Right lung (tissue), 10 donors: Measurements from ENCODE around the gene CLDN14. TPM values are rescaled to one million over a fixed set of nuclear protein-coding genes. Genes with fewer than 3 reads are reported as not detected.

ENCODE experiments used
- DNase-seq, 2 donors: peaks; one replicate each; pipeline ENCODE4 v3.0.0-alpha.2; 2013
- long read RNA-seq, 8 donors: transcript quantifications; one replicate each; lab custom pipeline, GENCODE V29; 2026
- polyA plus RNA-seq, 5 donors: library from polyadenylated mRNA; unstranded; fragments of 120-200 nt; gene quantifications; one replicate each; pipeline versions ENCODE4 v1.2.1 to v1.2.3, GENCODE V29; 2013; ENCODE audit warnings: inconsistent platforms in 1 of 5, low replicate concordance in 1 of 5; ENCODE audit not compliant: insufficient read length in 5 of 5, insufficient read depth in 1 of 5

The CLDN14 gene, protein sequence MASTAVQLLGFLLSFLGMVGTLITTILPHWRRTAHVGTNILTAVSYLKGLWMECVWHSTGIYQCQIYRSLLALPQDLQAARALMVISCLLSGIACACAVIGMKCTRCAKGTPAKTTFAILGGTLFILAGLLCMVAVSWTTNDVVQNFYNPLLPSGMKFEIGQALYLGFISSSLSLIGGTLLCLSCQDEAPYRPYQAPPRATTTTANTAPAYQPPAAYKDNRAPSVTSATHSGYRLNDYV
- polyA plus RNA-seq, result under 1 TPM in 1 of 5 donors, not detected in 4; 0.32 TPM
- long read RNA-seq, donor 1, result 0 reads
- long read RNA-seq, donor 2, result 0 reads
- long read RNA-seq, donor 3, result 0 reads
- long read RNA-seq, donor 4, result 0 reads
- long read RNA-seq, donor 5, result 0 reads
- long read RNA-seq, donor 6, result 0 reads
- long read RNA-seq, donor 7, result 0 reads
- long read RNA-seq, donor 8, result 0 reads

DNA sequence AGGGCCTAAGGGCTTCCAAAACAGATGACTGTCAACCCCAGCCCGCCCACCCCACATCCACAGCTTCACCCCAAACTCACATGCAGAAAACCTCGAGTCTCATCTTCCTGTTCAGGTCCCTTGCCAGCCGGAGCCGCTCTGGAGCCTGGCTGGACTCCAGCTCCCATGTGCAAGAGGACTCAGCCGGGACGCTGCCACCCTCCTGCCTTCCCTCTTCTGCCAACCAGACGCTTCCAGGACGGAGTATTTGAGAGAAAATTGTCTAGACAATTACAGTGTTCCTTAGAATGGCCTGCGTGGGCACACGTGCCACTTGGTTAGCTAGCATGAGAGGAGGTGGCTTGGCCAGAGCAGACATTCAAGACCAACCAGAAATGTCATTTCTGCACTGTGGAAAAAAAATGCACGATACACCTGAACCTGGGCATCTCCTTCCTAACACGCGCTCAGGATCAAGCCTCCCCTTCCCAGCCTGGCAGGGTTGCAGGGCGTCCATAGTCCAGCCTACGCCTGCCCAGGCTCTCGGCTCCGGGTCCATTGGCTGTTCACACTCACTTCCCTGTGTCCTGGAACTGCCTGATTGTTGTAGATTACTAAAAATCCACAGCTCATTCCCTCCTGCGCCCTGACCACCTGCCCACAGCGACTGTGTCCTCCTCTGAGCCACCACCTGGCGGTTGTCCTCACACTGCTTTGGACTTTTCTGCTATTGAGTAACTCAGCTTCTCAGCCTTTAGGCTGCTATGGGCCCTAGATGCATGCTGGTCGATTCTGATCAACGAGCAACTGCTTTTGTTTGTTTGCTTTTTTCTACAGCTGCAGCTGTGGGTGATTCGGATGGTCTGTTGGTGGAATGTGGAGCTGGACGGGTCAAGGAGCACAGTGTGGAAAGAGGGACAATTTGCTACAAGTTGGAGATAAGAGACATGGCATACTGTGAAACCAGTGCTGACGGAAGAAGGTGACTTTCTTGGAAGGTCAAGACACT lies at the start of gene CLDN14:
CLDN14 (minus strand) TSS at position 708 of the 988 bp plus-strand sequence. CDS start 18,427 bp downstream, outside the sequence.
- DNase-seq, result peak; percentile 63 to 71

DNA sequence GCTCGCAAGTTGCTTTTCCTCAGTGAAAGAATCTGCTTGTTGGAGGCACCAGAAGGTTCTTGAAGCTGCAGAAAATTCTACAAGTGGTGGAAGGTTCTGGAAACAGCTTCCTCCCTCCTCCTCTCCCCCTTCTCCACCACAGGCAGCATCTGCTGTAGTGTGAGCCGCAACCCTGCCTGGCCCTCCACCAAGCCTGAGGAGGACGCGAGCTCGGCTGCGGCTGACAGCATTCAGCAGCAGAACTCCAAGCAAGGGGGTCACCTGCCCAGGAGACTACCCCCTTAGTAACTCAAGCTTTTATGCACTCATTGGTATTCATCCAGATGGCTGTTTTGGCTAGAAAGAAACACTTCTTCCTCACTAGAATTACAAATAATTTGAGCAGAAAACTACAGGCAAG lies 48.8 kb upstream of the CLDN14 start:
- no peak for DNase-seq

DNA sequence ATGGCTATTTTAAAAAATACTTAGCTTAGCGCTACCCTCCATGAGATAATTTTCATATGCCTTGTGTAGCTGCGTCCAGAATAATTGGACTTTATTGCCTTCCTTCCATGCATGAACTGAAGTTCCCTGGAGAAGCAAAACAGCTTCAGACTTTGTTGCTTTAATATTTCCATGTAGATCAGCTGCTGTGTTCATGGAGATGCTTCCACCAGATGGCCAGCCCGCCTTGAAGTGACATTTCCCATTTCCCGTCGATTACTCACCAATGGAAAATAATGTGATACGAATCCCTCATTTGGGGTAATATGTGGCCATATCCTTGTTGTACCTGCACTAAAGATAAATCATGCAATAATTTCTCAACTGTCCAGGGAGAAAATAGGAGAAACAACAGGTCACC lies 47.4 kb upstream of the CLDN14 start:
- no peak for DNase-seq

DNA sequence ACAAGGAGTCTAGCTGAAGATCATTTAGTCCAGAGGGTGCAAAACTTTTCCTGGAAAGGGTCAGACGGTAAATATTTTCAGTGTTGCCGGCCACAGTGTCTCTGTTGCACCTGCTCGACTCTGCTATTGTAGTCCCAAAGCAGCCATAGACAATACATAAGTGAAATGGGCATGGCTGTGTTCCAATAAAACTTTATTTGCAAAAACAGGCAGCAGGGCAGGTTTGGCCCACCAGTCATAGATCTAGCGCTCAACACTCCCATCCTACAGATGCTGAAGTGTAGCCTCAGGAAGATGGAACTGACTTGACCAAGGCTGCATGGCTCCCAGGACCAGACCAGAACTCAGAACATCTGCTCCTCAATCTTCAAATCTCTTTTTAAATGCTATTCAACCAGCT lies 46.2 kb upstream of the CLDN14 start:
- DNase-seq, result no peak

DNA sequence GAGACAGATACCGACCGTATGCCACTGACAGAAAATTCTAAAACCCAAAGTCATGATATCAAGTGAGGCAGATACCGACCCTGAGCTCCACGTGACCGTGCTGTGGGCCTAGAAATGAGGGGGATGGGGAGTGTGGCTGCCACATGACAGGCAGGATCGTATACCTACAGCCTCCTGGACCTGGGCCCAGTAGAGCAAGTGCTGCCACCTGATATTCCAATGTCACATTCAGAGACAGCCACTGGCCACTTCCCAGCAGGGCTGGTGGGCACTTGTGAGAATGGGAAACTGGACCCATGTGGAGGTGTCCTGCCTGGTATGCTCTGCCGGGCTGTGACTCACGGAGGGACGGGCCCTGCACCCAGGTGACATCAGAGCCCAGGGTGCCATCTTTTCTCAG lies 44.6 kb upstream of the CLDN14 start:
- no peak for DNase-seq

DNA sequence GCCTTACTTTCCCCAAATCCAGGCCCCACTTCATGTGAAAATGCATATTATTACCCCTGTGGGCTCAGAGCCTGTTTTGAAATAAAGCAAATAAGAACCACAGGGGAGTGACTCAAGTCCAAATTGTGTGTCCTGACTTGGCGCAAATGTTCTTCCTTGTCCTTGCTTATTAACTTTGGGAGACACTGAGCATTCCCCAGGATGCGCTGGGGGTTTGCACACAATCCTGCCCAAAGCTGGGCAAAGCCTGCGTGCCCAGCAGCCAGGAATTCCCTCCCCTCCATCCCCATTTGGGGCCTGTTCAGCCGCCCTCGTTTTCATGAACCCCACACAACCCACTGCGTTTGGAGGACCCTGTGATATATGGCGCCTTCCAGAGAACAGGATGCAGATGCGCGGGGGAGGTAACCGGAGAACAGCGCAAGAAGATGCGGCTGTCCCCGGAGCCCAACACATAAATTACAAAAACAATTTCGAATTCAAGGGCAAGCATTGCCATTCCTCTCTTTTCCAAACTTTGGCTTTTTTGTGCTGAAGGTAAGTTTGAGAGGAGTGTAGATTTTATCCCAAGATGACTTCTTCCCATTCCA lies 42.4 kb upstream of the CLDN14 start:
- no peak for DNase-seq

DNA sequence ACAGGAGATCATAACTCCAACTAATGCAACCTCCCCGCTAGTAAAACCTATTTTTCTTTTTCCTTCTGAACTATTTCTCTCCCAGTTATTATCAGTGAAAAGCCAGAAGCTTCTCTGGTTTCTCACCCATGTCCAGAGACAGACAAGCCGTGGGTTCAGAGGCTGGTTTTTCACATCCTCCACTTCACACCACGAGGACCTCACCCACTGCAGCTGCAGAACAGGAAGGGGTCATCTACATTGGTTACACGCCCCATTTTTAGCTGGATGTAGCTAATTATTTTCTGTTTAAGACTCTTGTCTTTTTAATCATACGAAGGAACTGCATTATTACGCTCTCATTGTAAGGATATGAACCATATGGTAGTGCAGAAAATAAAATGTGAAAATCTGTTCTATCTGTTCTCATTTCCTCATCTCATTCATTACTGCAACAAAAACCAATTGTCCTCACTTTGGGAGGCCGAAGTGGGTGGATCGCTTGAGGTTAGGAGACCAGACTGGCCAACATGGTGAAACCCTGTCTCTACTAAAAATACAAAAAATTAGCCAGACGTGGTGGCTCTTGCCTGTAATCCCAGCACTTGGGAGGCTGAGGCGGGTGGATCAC lies 39.1 kb upstream of the CLDN14 start:
- no peak for DNase-seq

DNA sequence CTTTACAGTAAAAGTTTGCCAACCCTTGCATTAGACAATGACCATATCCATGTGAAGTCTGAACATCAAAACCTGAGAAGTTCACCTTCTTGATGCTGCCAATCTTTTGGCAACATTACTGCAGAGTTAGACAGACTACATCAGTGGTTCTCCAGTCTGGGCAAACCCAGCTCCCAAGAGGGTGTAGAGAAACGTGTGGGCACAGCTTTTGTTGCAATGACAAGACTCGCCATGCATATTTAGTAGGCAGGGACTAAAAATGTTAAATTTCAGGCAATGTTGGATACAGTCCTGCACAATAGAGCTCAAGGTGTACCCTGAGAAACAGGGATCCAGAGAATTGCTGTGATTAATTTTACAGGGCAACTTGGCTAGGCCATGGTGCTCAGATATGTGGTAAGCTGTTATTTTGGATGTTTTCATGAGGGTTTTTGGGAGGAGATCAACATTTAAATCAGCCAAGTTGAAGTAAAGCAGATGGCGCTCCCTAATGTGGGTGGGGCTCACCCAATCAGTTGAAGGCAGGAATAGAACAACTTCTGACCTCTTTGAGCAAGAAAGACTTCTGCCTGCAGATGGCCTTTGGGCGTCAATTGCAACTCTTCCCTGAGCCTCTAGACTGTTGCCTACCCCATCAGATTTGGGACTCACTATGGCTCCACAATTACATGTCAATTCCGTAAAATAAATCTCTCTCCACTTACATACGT lies 37.6 kb upstream of the CLDN14 start:
- no peak for DNase-seq

DNA sequence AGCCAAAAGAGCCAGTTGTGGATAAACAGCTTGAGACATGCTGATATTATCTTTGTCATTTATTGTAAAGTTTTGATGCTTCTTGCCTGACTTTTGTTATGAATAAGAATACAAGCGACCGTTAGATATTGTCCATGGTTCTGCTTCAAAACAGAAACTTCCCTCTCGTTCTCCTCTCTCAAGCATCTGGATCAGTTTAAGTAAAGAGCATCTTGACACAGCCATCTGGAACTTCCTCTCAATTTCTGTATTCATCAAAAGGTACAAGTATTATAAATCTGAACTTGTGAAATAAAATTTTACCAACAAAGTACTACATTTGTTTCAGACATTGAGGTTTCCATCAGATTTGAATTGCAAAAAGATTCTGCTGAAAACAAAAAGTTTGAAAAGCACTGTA lies 36.4 kb upstream of the CLDN14 start:
- no peak for DNase-seq

DNA sequence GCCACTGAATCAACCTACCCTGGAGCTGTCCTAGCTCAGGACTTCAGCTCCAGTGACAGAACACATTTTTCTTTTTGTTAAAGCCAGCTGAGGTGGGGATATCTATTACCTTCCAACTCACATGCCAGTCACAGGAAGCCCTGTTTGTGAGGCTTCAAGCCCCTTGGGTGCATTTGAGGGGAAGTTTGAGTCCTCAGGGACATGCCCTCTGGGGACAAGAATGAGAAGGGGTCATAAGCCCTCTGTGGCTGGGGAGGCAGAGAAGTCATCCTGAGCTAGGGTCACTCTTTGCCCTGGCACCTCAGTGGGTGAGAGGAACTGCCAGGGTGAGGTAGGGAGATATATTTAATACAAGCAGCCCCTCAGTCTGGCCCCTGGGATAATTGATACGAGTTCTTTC lies 33.5 kb upstream of the CLDN14 start:
- no peak for DNase-seq

DNA sequence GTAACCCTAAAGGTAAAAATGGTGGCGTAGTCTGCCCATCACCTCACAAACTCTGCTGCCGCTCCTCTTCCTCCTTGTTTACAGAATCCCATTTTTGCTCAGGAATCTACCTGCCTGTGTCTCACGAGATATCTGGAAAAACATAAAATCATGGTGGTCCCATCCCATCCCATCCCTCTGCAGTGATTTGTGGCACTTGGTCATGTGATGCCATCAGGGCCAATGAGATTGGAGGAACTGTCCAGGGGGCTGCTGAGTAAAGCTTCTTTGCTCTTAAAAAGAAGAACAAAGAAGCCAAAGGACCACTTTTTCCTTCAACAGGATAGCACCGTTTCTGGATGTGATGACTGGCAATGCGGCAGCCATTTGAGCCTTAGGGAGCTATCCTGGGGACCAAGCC lies 33.0 kb upstream of the CLDN14 start:
- DNase-seq, result no peak

DNA sequence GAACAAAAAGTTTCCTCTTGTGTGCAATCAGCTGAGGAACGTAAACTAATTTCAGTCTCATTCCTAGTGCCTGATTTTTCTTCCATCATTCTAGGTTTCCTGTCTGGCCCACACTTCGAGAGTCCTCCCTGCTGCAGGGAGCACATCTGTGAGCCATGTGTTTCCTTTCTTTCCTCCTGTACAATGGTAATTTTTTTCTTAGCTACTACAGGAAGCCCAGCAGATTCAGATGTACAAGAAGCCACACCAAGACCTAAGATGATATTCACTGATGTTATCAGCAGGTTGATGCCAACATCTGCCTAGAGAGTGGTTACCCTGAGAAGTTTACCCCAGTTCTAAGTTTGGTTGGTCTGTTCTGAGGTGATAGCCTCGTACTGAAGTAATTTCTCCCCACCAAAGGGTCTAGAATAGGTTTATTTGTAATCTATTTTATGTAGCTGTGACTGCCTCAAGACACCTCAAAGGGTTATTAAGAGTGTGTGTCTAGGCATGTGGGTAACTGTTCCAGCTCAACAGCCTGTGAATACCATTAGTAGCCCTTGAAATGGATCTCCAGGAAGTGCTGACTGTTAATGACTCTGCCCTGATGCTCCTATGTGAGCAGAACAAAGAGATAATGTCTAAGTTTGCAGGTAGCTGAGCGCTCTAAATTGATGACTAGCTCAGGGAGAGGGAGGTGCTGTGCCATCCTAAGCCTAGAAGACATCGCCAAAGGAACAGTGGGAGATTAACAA lies 31.7 kb upstream of the CLDN14 start:
- DNase-seq, result no peak

DNA sequence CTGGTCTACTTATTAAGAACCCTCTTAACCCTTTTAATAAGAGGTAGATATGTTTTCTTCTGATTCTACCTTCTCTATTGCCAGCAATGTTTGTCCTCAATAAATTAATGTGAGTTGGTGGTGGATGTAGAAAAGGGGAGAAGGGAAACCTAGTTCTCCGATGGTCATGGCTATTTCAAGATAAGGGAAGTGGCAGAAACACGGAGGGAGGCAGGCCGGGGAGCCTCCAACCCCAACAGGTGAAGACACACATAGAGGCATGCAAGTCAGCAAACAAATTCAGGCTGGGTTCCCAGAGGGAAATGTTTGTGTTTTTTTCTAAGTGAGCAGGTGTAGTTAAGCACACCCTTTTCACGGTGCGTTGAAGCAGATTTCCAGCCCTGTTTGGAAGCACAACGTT lies 31.0 kb upstream of the CLDN14 start:
- DNase-seq, result no peak

DNA sequence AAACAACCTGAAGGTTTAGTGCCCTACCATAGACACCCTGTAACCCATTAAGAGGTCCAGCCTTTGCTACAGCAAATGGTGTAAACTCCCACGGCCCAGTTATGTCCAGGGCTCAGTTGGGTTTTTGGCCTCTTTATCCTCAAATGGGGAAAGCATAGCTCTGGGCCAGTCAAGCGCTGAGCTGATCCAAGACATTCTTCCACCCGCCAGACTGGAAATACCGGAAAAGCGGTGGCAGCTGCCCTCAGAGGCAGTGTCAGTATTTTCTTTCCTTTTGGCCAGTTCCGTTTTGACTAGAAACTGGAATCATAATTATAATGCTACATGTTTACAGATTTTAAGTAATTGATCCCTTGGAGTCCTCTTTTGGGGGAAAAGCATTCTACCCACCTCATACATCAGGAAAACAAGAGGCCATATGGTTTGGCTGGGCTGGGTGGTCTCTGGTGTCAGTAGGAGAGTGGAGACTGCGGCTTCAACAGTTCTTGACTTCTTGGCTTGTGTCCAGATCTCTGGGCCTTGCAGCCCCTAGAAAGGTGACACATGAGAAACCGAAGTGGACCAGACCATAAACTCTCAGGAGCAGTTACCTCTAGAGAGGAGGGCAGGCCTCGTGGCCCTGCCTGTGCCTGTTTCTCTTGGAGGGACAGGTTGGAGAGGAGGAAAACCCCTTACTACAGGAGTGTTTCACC lies 30.2 kb upstream of the CLDN14 start:
- peak; percentile 66 to 67 for DNase-seq

DNA sequence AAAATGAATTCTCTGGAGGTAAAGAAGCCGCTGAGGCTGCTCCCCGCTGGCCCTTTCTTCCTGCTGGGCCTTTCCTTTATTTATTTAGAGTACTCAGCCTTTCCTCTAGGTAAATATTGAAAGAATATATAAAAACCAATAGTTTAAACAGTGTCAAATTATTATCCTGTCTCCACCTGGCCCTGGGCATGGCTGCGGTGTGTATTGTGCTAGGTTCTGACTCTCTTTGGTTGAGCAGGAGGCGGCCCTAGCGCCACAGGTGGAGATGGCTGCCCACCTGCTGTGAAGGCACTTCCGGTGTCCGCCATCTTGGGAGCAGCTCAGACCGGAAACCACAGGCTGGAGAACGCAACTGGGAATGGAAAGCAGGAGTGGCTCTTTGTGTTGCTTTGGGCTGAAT lies 29.0 kb upstream of the CLDN14 start:
- no peak for DNase-seq

DNA sequence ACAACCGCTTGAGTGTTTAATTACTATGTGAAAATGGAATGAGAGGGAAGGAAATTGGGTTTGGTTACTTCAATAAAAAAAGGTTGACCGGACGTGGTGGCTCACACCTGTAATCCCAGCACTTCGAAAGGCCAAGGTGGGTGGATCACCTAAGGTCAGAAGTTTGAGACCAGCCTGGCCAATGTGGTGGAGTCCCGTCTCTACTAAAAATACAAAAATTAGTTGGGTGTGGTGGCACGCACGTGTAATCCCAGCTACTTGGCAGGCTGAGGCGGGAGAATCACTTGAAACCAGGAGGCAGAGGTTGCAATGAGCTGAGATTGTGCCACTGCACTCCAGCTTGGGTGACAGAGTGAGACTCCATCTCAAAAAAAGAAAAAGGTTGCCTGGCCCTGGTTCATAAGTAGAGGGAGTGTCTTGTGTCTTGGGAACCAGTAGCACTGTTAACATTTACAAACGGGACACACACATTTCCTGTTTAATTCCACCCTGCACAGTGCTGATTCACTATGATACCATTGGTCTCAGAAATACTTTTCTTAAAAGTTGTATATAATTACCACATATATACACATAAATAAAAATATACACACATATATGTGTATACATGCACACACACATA lies 27.6 kb upstream of the CLDN14 start:
- no peak for DNase-seq

DNA sequence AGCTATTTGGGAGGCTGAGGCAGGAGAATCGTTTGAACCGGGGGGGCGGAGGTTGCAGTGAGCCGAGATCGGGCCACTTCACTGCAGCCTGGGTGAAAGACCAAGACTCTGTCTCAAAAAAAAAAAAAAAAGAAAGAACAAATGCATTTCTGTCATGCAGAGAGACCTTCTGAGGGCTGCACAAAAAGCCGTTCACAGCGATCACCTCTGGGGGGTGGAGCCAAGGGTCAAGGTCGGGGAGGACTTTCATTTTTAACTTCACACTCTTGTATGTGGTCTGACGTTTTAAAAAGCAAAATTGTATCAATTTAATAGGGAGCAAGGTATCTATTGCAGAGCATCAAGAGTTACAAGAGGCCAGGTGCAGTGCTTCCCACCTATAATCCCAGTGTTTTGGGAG lies 26.6 kb upstream of the CLDN14 start:
- no peak for DNase-seq

DNA sequence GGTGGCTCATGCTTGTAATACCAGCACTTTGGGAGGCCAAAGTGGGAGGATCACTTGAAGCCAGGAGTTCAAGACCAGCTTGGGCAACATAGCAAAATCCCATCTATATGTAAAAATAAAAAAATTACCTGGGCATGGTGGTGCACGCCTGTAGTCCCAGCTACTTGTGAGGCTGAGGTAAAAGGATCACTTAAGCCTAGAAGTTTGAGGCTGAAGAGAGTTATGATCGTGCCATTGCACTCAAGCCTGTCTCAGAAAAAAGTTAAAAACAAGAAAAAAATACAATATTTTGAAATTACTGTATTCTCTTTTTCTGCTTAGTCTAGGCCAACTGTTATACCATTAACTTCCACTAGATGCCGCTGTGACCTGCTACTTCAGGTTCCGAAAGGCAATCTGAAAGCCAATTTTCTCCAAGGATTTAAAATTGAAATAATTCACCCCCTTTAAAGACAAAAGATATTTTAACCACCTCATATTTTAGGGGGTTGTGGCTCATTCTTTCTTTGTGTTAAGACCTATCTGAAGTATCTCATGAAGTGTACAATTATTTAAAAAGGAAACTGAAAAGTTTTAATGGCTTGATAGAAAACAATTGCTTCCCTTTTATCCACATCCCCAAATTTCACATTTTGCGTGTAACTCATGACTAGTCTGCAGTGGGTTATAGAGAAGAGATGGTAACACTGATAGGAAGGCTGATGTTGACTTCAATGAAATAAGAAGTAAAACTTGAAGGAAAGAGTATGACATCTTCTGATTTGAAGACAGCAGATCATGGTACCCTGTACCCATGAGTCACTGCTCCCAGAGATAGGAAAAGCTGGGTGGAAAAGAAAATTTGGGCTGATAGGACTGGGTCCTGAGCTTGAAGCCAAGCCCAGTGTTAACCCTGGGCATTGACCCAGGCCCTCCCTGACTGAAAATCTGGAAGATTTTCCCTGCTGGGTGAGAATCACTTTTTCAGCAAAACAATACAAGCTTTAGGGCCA lies 24.4 kb upstream of the CLDN14 start:
- peak; percentile 39 to 62 for DNase-seq
